ENCODE data around the gene LTBR.

- TF ChIP-seq CTCF (IDR thresholded peaks at IDR 0.05; ENCODE audit: low read depth, low read length): no peak
- no peak for TF ChIP-seq POLR2A (IDR thresholded peaks at IDR 0.05; ENCODE audit: extremely low read depth, insufficient read length)
These were observed 2.5 kb downstream of the LTBR start for GRCh38 chr12:6386491-6386890.
